Measurements from ENCODE around the gene SCN11A. TPM values are rescaled to one million over a fixed set of nuclear protein-coding genes. Genes with fewer than 3 reads are reported as not detected.

Gene SCN11A
- total and polyA plus RNA-seq, 2 of the 13 experiments (the other 11 are each of a cell fraction or from before 2014, with no cell fraction given), result 0.02 to 0.11 TPM

GRCh38 chr3:39019299-39019698 is 32.4 kb downstream of the SCN11A start (continued):
- TF ChIP-seq HNF1B (CRISPR knock-in tag; IDR thresholded peaks at IDR 0.05) (no peak), MXD4 (CRISPR knock-in tag; IDR thresholded peaks at IDR 0.05) (no peak), ZNF841 (CRISPR knock-in tag; IDR thresholded peaks at IDR 0.05; ENCODE audit: borderline replicate concordance) (no peak), ZNF644 (CRISPR knock-in tag; IDR thresholded peaks at IDR 0.05; ENCODE audit: low read depth) (0 out of 2 replicates have a peak, but pooled peaks have one; percentile 14)
- TF ChIP-seq, protein P1, sequence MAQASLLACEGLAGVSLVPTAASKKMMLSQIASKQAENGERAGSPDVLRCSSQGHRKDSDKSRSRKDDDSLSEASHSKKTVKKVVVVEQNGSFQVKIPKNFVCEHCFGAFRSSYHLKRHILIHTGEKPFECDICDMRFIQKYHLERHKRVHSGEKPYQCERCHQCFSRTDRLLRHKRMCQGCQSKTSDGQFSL (CRISPR knock-in tag; IDR thresholded peaks at IDR 0.05), result no peak

- Histone ChIP-seq H4K20me1 (ENCODE audit: insufficient read depth, low read length) (no peaks in the 10 kb centered on the region), H3K4me3 (replicated peaks in 1 of 3; ENCODE audit: insufficient read depth in 1 of 3, low read depth in 2 of 3, low read length in 3 of 3) (no peak overlapping the region), H3K9ac (ENCODE audit: insufficient read depth, low read depth, low read length) (no peak overlapping the region), H3K27ac (ENCODE audit: extremely low read length, insufficient read depth, low read length) (no peak overlapping the region), H3K4me2 (ENCODE audit: low read depth, low read length) (no peak overlapping the region), H3K4me1 (ENCODE audit: insufficient read depth, low read length) (peaks cover 63% of the 10 kb centered on the region), H3K79me2 (ENCODE audit: insufficient read depth, low read length) (no peaks in the 10 kb centered on the region), H3K36me3 (replicated peaks in 1 of 2; ENCODE audit: control insufficient read depth in 1 of 2, insufficient read depth in 2 of 2, low read length in 2 of 2) (no peaks in the 10 kb centered on the region), H2AFZ (ENCODE audit: low read length) (no peak overlapping the region), H3K27me3 (ENCODE audit: control insufficient read depth in 1 of 2, insufficient read depth in 2 of 2, low read length in 2 of 2) (no peaks in the 10 kb centered on the region), H3K9me3 (ENCODE audit: low read length) (no peaks in the 10 kb centered on the region)
- 49% methylated on average over 3 of the region's 3 CpGs for WGBS (ENCODE audit: low lambda C conversion rate)
- FAIRE-seq (no peak), ATAC-seq (no peak), DNase-seq (ENCODE audit: low spot score) (no peak)
- intact Hi-C loops (cut with micrococcal nuclease; ENCODE audit: unreplicated experiment), result no loop called here
- TF ChIP-seq, protein P2, sequence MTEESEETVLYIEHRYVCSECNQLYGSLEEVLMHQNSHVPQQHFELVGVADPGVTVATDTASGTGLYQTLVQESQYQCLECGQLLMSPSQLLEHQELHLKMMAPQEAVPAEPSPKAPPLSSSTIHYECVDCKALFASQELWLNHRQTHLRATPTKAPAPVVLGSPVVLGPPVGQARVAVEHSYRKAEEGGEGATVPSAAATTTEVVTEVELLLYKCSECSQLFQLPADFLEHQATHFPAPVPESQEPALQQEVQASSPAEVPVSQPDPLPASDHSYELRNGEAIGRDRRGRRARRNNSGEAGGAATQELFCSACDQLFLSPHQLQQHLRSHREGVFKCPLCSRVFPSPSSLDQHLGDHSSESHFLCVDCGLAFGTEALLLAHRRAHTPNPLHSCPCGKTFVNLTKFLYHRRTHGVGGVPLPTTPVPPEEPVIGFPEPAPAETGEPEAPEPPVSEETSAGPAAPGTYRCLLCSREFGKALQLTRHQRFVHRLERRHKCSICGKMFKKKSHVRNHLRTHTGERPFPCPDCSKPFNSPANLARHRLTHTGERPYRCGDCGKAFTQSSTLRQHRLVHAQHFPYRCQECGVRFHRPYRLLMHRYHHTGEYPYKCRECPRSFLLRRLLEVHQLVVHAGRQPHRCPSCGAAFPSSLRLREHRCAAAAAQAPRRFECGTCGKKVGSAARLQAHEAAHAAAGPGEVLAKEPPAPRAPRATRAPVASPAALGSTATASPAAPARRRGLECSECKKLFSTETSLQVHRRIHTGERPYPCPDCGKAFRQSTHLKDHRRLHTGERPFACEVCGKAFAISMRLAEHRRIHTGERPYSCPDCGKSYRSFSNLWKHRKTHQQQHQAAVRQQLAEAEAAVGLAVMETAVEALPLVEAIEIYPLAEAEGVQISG (CRISPR knock-in tag; IDR thresholded peaks at IDR 0.05), result no peak
- no peak for TF ChIP-seq EEA1 (CRISPR knock-in tag; IDR thresholded peaks at IDR 0.05; ENCODE audit: borderline replicate concordance)
- TF ChIP-seq ZNF180 (CRISPR knock-in tag; IDR thresholded peaks at IDR 0.05; ENCODE audit: borderline replicate concordance, low read depth), result no peak
- TF ChIP-seq NR2C2 (CRISPR knock-in tag; IDR thresholded peaks at IDR 0.05; ENCODE audit: borderline replicate concordance), result no peak
- in situ Hi-C loops (cut with HindIII; ENCODE audit: extremely low pct_ligation_motif_present, low pct_unique_long_range_greater_than_20kb), result no loop called here
- BruUV-seq (replicated peaks), result no TSS peak
- ChIA-PET CTCF (ENCODE audit: low intra/inter-chr PET ratio, low total read pairs) (no interaction called here), POLR2A (no interaction called here)
These were observed 36.3 kb downstream of the SCN11A start for GRCh38 chr3:39015418-39015817.
